ENCODE measurements around the gene CYP1B1.
"Not testable (repeated sequence)": the region's sequence is repeated elsewhere in the genome, so short reads cannot be mapped to it uniquely, and the experiment has no call there.

CYP1B1 gene

GRCh38 chr2:38075507-38076151 lies at the start of gene CYP1B1:
Gene CYP1B1 (minus strand): TSS chr2:38076151. CDS start chr2:38075388, 763 bp downstream.
- no peak for DNase-seq (ENCODE audit: low read depth)
- H3K4me3 ChIP-seq (ENCODE audit: low read depth, low read length), result peak within 1 kb of the TSS; percentile 49

DNA sequence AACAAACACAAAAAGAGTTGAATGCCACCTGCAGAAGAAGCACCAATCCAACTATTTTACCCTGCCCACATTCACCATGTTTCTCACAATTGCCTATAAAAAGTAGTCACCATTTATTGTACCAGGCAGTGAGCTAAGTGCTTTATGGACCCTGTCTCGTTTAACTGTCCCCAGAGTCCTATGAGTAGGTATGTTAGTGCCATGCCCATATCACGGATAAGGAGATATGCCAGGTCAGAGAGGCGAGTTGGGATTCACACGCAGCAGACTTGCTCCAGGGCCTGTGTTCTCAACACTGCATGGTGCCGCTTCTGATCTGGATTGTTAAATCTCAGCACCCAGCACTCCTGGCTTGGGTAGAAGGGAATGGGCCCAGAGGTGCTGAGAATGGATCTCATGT lies 49.1 kb upstream of the CYP1B1 start:
- DNase-seq (ENCODE audit: low read depth), result no peak
- H3K4me3 ChIP-seq (ENCODE audit: low read depth, low read length), result no peak overlapping the region

GRCh38 chr2:38123911-38124310 lies 48.0 kb upstream of the CYP1B1 start:
- no peak for DNase-seq (ENCODE audit: low read depth)
- no peak overlapping the region for H3K4me3 ChIP-seq (ENCODE audit: low read depth, low read length)

- no peak overlapping the region for H3K4me3 ChIP-seq (ENCODE audit: low read depth, low read length)
- no peak for DNase-seq (ENCODE audit: low read depth)
These were observed 46.4 kb upstream of the CYP1B1 start for GRCh38 chr2:38122344-38122743.

DNA sequence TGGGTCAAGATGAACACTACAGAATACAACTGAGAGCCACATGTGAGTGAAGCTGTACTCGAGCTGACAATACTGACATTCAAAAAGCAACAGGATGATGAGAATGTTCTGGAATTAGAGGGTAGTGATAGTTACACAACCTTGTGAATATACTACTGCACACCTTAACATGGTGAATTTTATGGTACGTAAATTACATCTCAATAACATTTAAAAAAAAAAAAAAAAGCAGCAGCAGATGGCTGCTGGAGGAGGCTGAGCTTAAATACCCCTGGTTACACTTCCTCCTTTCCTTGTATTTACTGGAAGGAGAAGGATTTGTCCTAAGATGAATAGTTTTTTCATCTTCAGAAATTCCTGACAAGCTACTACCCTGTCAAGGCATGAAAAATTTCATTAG lies 45.5 kb upstream of the CYP1B1 start:
- no peak for DNase-seq (ENCODE audit: low read depth)

DNA sequence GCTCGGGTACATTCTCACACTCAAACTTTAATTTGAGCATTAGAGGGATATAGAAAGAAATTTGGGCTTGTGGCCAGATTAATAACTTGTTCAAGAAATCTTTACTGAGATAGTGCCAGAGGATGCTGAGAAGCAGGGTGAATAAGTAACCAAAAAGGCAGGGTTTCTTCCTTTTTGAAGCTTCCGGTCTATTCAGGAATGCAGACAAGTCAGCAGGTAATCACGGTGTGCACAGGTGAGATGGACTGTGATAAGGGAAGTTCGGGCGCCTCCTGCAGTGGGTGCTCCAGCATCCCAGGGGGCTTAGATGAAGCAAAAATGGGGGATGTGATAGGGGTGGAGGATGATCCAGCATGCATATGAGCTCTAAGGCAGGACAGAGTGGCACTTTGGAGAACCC lies 44.9 kb upstream of the CYP1B1 start:
- no peak overlapping the region for H3K4me3 ChIP-seq (ENCODE audit: low read depth, low read length)
- DNase-seq (ENCODE audit: low read depth), result no peak

More for the DNA sequence above, 45.5 kb upstream of the CYP1B1 start:
- H3K4me3 ChIP-seq (ENCODE audit: low read depth, low read length), result no peak overlapping the region

DNA sequence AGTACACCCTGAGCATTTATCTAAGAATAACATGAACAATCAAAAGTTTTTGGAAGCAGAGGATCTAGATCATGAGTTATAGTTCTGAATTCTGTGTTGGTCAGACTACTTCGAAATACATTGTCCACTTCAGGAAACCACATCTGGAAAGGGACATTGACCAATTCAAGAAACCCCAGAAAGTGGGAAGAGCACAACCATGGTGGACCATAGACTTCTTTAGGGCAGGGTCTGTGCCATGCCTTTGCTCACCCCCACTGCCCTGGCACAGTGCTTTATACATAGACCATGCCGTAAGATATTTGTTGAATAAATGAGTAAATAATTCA lies 44.3 kb upstream of the CYP1B1 start:
- no peak for DNase-seq (ENCODE audit: low read depth)

GRCh38 chr2:38116762-38117161 lies 40.8 kb upstream of the CYP1B1 start:
- no peak overlapping the region for H3K4me3 ChIP-seq (ENCODE audit: low read depth, low read length)
- no peak for DNase-seq (ENCODE audit: low read depth)

More for the DNA sequence above, 44.3 kb upstream of the CYP1B1 start:
- no peak overlapping the region for H3K4me3 ChIP-seq (ENCODE audit: low read depth, low read length)

DNA sequence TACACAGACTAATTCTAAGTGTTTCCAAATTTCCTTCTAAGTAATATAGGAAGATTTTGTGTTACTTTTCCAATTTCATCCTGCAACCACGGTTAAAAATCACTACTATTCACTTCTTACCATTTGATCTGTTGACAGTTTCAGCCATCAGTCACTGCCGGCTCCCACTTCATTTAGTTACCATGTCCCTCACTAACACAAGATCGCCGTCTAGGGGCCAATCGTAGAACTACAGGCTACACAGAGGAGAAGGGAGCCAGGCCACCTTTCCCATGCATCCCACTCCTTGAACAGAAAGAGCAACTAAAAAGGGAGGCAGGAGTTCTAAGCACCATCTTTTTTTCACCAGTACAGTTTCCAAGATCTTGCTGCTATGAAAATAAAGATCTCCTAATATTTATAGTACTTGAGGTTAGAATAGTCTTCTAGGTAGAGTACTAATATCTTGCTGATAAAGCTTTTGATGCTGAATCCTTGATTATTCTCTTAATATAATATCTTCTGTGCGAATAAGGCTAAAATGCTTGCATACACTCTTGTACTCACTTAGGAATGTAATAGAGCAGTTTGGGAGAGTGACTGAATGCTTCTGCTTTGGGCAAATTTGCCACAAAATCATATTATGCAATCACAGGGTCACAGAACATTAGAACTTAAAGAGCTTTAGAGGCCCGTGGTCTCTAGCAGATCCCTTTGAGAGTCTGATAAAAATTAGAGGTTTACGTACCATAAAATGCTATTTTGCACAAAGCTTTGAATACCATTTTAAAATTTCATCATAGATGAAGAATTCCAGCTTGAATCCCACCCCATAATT lies 39.5 kb upstream of the CYP1B1 start:
- no peak overlapping the region for H3K4me3 ChIP-seq (ENCODE audit: low read depth, low read length)
- DNase-seq (ENCODE audit: low read depth), result no peak

DNA sequence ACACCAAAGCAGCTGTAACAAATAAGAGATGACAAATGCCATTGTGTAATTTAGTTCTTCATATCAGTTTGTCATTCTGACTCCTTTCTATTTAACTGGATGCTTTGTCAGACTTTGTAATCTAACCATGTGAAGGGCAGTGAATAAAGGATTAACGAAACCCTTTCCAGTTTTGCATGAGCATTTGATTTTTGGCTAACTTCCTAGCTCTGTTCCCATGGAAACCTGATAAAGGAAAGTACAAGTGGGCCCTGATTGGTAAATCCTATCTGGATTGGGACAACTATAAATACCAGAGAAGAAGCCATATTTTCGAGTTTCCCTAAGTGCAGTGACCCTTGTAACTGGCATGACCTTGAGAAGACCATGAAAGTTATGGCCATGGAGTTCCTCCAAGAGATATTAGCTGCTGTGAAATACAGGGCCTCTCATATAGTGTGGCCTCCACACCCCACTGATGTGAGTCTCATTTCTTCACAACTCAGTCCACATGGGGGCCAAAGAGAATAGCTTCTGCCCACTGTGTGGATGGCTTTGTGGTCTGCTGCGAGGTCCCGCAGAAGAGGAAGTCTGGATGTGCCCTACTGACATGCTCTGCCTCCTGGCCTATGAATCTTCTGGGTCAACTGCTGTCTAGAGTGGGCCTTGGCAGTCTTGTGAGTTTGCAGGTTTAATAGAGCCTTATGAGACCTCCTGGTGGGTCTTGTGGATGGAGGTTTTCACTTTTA lies 38.2 kb upstream of the CYP1B1 start:
- no peak overlapping the region for H3K4me3 ChIP-seq (ENCODE audit: low read depth, low read length)
- DNase-seq (ENCODE audit: low read depth), result no peak

DNA sequence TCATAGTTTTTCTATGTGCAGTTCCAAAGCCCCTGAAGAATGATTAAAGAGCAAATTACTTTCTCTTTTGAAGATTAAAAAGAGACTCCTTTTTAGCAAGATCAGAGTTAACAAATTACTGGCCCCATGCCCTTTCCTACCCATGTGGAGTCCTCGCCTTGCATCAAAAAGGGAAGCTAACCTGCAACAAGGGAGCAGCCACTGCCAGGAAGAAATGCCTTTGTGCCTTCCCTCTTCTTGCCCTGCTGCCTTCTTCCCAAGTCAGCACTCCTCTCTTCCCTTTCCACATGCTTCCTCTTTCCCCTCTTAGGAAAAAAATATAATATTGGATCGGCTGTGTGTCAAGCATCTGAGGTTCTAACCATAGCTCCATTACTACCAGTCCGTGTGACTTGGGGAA lies 37.1 kb upstream of the CYP1B1 start:
- DNase-seq (ENCODE audit: low read depth), result no peak
- H3K4me3 ChIP-seq (ENCODE audit: low read depth, low read length), result no peak overlapping the region

DNA sequence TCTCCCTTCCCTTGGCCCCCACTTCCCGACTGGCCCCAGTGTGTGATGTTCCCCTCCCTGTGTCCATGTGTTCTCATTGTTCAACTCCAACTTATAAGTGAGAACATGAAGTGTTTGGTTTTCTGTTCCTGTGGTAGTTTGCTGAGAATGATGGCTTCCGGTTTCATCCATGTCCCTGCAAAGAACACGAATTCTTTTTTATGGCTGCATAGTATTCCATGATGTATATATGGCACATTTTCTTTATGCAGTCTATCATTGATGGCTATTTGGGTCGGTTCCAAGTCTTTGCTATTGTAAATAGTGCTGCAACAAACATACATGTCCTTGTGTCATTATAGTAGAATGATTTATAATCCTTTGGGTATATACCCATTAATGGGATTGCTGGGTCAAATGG lies 35.4 kb upstream of the CYP1B1 start:
- H3K4me3 ChIP-seq (ENCODE audit: low read depth, low read length); DNase-seq (ENCODE audit: low read depth): not testable (repeated sequence)

DNA sequence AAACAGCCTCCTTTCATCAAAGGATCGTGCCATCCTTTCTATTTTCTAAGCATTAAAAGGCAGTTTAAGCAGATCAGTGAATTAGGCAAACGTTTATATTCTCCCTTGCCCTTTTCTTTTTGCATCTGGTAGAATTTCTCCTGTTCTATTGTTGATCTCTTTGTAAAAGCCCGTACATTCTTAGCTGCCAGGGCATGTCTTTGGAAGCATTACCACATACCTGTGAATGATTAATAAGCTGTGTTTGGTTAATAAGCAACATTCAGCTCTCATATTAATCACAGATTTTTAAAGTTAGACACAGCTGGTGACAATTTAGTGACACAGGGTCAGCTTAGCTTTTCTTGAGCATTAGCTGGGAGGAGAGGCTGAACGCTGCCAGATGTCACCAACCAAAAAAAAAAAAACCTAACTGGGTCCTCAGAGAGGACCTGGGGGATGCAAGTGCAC lies 33.8 kb upstream of the CYP1B1 start:
- DNase-seq (ENCODE audit: low read depth), result no peak
- no peak overlapping the region for H3K4me3 ChIP-seq (ENCODE audit: low read depth, low read length)

DNA sequence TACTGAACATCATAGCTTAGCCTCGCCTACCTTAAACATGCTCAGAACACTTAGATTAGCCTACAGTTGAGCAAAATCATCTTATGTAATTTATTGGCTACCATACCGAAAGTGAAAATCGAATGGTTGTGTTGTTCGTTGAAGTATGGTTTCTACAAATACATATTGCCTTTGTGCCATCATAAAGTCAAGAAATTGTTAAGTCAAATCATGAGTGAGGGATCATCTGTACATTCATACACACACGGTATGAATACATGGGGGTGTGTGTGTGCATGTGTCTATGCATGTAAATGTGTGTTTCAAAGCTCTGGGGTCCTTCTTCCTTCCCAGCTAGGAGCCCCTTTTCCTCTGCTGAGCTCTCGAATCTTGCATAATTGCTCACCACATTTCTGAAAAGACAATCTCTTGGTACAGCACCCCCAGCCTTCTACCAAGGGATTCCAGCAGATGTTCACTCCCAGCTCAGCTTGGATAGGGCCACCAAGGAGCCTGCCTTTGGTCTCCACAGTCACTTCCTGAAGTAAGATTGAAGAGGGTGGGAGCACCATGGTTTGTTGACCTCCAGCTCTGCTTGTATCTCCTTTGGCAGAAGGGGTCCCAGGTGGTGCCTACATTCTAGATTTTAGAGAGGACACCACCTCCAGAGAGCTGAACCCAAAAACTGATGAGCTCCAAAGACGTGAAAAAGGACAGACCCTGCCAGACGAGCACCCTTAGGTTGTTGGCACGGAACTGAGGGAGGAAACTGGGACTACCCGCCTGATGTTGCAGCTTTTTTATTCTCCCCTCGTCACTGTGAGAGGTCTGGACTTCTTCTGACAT lies 33.2 kb upstream of the CYP1B1 start:
- H3K4me3 ChIP-seq (ENCODE audit: low read depth, low read length), result no peak overlapping the region
- no peak for DNase-seq (ENCODE audit: low read depth)

DNA sequence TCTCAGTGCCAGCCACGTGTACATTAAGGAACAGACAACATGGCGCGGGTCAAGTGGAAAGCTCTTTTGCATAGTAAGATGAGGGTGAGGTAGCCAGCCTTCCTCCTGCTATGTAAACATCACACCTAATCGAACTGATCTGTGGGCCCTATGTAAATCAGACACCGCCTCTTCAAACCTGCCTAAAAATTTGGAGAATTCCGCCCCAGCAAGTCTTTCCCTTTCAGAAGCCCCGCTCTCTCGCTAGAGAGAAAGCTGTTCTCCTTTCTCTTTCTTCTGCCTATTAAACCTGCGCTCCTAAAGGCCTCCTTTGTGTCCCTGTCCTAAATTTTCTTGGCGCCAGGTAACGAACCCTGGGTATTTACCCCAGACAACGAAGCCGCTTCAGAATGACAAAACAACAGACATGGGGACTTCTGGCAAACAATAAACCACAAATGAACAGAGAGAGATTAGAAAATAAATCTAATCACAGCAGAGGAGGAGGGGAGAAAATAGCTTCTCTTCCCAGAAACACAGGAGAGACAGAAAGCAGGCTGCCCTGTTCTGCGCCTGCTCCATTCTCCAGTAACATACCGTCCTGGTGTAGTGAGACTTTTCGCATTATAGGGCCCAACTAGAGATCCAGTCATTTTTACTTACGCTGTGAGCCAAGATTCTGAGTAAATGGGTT lies 31.9 kb upstream of the CYP1B1 start:
- DNase-seq (ENCODE audit: low read depth), result no peak
- no peak overlapping the region for H3K4me3 ChIP-seq (ENCODE audit: low read depth, low read length)

GRCh38 chr2:38106405-38107094 lies 30.6 kb upstream of the CYP1B1 start:
- no peak for DNase-seq (ENCODE audit: low read depth)
- no peak overlapping the region for H3K4me3 ChIP-seq (ENCODE audit: low read depth, low read length)

DNA sequence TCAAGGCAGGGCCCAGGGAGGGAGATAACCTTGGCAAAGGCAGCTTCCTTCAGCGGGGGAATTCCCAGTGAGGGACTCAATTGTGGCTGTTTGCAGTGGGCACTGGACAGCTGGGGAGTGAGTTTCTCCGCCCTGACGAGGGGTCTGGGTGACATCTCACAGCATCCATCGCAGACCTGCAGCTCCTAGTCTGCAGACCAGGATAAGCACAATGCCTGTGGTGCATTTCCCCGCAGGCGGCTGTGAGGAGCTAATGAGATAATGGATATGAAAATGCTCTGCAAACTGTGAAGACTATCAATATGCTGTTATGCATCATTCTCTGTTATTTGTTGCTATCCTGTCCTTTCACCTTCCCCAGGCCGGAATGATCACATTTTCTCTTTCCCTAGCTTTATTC lies 30.0 kb upstream of the CYP1B1 start:
- no peak for DNase-seq (ENCODE audit: low read depth)
- H3K4me3 ChIP-seq (ENCODE audit: low read depth, low read length), result no peak overlapping the region

DNA sequence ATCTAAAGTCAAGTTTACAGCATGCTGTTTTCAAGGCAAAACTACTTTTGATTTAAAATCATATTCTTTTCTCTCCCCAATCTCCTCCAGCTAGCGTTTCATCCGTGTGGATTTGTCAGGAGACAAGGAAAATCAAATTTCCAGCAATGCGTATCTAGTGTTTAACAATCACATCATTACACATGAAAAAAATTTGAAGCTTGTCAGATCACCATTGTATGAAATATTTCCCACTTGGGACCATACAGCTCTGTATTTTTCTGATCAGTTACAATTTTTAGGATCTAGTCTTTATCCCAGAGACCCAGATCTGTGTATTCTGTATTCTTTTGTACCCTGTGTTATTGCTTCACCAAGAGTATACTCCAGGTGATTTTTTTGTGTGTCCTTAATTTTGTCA lies 28.6 kb upstream of the CYP1B1 start:
- no peak overlapping the region for H3K4me3 ChIP-seq (ENCODE audit: low read depth, low read length)
- DNase-seq (ENCODE audit: low read depth), result no peak

DNA sequence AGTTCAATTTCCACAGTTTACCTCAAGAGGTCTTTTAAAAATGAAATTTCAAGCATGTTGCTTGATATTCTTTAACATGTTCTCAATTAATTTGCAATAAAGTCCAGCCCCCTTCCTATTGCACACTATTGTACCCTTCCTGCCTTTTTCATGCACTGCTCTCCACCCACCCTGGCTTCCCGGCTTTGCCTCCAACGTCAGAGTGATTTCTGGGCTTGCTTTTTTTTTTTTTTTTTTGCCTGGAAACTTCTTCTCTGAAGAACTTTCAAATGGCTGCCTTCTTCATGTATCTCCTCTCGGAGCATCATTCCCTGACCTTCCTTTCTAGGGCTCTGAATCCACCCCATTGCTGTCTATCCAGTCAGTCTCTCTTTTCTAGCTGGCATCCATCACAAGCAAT lies 24.4 kb upstream of the CYP1B1 start:
- no peak overlapping the region for H3K4me3 ChIP-seq (ENCODE audit: low read depth, low read length)
- DNase-seq (ENCODE audit: low read depth), result no peak

Data from skeletal muscle cell (primary cell).